Activated CD4-positive, alpha-beta T cell treated with anti-CD3 and anti-CD28 coated beads, Interleukin-2, amount 50 U/mL, for 16 hours (primary cell): ENCODE measurements around the gene FITM1.

Source experiments
- DNase-seq: peaks from one replicate; pipeline ENCODE4 v3.0.0-alpha.2; 2020

FITM1 gene

GRCh38 chr14:24144451-24144850, 14.0 kb downstream of the FITM1 start:
- DNase-seq, result no peak

GRCh38 chr14:24145219-24145618, 14.8 kb downstream of the FITM1 start:
- DNase-seq, result no peak

GRCh38 chr14:24145690-24146452, 15.4 kb downstream of the FITM1 start:
- DNase-seq, result no peak

GRCh38 chr14:24146453-24146977, 16.1 kb downstream of the FITM1 start, which contains the start of gene PSME2:
Gene PSME2, minus strand, starts transcription at chr14:24146610. Its CDS starts 29 bp downstream, at chr14:24146581.
- DNase-seq, result peak; percentile 96

GRCh38 chr14:24146978-24147760, 16.7 kb downstream of the FITM1 start, which contains the start of gene RNF31:
Gene RNF31, plus strand, starts transcription at chr14:24147498. Its CDS starts 201 bp downstream, at chr14:24147699.
- peak; percentile 99 for DNase-seq

- DNase-seq, result no peak
Observed at GRCh38 chr14:24147761-24148428, 17.4 kb downstream of the FITM1 start.

GRCh38 chr14:24149302-24149969, 19.0 kb downstream of the FITM1 start:
- no peak for DNase-seq

GRCh38 chr14:24150061-24150460, 19.6 kb downstream of the FITM1 start:
- DNase-seq, result no peak

- no peak for DNase-seq
Observed at GRCh38 chr14:24150567-24150966, 20.1 kb downstream of the FITM1 start.

GRCh38 chr14:24150993-24151392, 20.5 kb downstream of the FITM1 start:
- DNase-seq, result no peak

- no peak for DNase-seq
Observed at GRCh38 chr14:24151404-24152080, 21.1 kb downstream of the FITM1 start.

GRCh38 chr14:24155100-24155499, 24.6 kb downstream of the FITM1 start:
- no peak for DNase-seq

- no peak for DNase-seq
Observed at GRCh38 chr14:24156840-24157239, 26.4 kb downstream of the FITM1 start.

- DNase-seq, result no peak
Observed at GRCh38 chr14:24157331-24157730, 26.9 kb downstream of the FITM1 start.

- no peak for DNase-seq
Observed at GRCh38 chr14:24159777-24160498, 29.5 kb downstream of the FITM1 start.

- DNase-seq, result no peak
Observed at GRCh38 chr14:24160499-24160849, 30.0 kb downstream of the FITM1 start.

GRCh38 chr14:24160850-24161804, 30.7 kb downstream of the FITM1 start, which contains the start of gene IRF9:
Gene IRF9, plus strand, starts transcription at chr14:24161265. Its CDS starts 880 bp downstream, at chr14:24162145.
- peak; percentile 98 for DNase-seq

- no peak for DNase-seq
Observed at GRCh38 chr14:24162093-24162492, 31.6 kb downstream of the FITM1 start.

- no peak for DNase-seq
Observed at GRCh38 chr14:24164518-24164991, 34.1 kb downstream of the FITM1 start.

GRCh38 chr14:24165785-24166184, 35.3 kb downstream of the FITM1 start:
- no peak for DNase-seq
